Fibroblast of lung (primary cell): ENCODE results near the gene CCNH. TPM values are rescaled to one million over a fixed set of nuclear protein-coding genes. Genes with fewer than 3 reads are reported as not detected.

Experiments used
- DNase-seq, 2 donors: peaks; one replicate each; pipeline versions ENCODE4 v3.0.0 to v3.0.0-alpha.2; 2010; ENCODE audit warnings: low read depth in 2 of 2
- H2AFZ ChIP-seq: 2 replicates; pipeline ENCODE4 v1.5.1; 2012; ENCODE audit warnings: low read length, control low read depth, inconsistent platforms
- H3K27ac ChIP-seq: 2 replicates; pipeline ENCODE4 v1.5.1; 2011; ENCODE audit warnings: low read length, control low read depth; ENCODE audit not compliant: insufficient read depth
- H3K27me3 ChIP-seq: 2 replicates; pipeline ENCODE4 v1.5.1; 2011; ENCODE audit warnings: mild to moderate bottlenecking, low read length; ENCODE audit not compliant: control insufficient read depth, insufficient read depth
- H3K36me3 ChIP-seq: 2 replicates; pipeline ENCODE4 v1.5.1; 2011; ENCODE audit warnings: low read length; ENCODE audit not compliant: control insufficient read depth, insufficient read depth
- H3K4me1 ChIP-seq: 2 replicates; pipeline ENCODE4 v1.5.1; 2011; ENCODE audit warnings: low read length; ENCODE audit not compliant: control insufficient read depth, insufficient read depth; ENCODE audit errors: extremely low read depth
- H3K4me2 ChIP-seq: 2 replicates; pipeline ENCODE4 v1.5.1; 2011; ENCODE audit warnings: low read length, control low read depth; ENCODE audit not compliant: insufficient read depth; ENCODE audit errors: extremely low read depth
- H3K4me3 ChIP-seq, 4 experiments: fragments of 200-600 bp in 1 of 4; sonication (generic) in 1 of 4; replicated peaks in 1 of 4; 2 replicates each; pipeline ENCODE4 v1.5.1; 2011 to 2016; ENCODE audit warnings: low read length in 4 of 4, low read depth in 3 of 4, mild to moderate bottlenecking in 3 of 4, control low read depth in 2 of 4, inconsistent platforms in 1 of 4, mixed read lengths in 1 of 4; ENCODE audit not compliant: insufficient read depth in 1 of 4; ENCODE audit errors: control extremely low read depth in 1 of 4
- H3K79me2 ChIP-seq: 2 replicates; pipeline ENCODE4 v1.5.1; 2012; ENCODE audit warnings: mild to moderate bottlenecking, low read length, inconsistent platforms; ENCODE audit not compliant: control insufficient read depth, insufficient read depth
- H3K9ac ChIP-seq: 2 replicates; pipeline ENCODE4 v1.5.1; 2011; ENCODE audit warnings: mild to moderate bottlenecking, low read length, control low read depth; ENCODE audit not compliant: insufficient read depth
- H3K9me3 ChIP-seq: 2 replicates; pipeline ENCODE4 v1.5.1; 2012; ENCODE audit warnings: low read depth, low read length; ENCODE audit not compliant: control insufficient read depth, insufficient read depth
- H4K20me1 ChIP-seq: 2 replicates; pipeline ENCODE4 v1.5.1; 2011; ENCODE audit warnings: low read length; ENCODE audit not compliant: control insufficient read depth, insufficient read depth; ENCODE audit errors: extremely low read depth
- EZH2 ChIP-seq: IDR thresholded peaks from 2 replicates; pipeline ENCODE4 v1.5.1; 2012; ENCODE audit warnings: low read length, control low read depth, mild to moderate bottlenecking; ENCODE audit errors: missing control alignments
- polyA plus RNA-seq, 2 donors: library from polyadenylated mRNA; depleted of rRNA in 1 of 2; stranded (reverse) in 1 of 2; unstranded in 1 of 2; fragments of >200 nt; gene quantifications; 2 replicates each; pipeline ENCODE4 v1.2.1, GENCODE V29; 2011 to 2012; ENCODE audit warnings: missing spikeins in 1 of 2
- total RNA-seq: library from RNA; depleted of rRNA; stranded (reverse); fragments of >200 nt; gene quantifications from 2 replicates; pipeline ENCODE4 v1.2.1, GENCODE V29; 2014
- TF ChIP-seq, protein P1 (sequence below), 2 donors: IDR thresholded peaks in 1 of 2; conservative IDR thresholded peaks in 1 of 2; 1 replicate in 1 of 2; 2 replicates in 1 of 2; pipeline ENCODE4 v1.5.1; 2011 to 2012; ENCODE audit warnings: low read length in 2 of 2, control low read depth in 1 of 2, inconsistent platforms in 1 of 2, low read depth in 1 of 2, mild to moderate bottlenecking in 1 of 2

The CCNH gene
- total and polyA plus RNA-seq, 2 donors (not counting 1 experiment from before 2014, with no cell fraction given), result 77.6 to 98.7 TPM

DNA sequence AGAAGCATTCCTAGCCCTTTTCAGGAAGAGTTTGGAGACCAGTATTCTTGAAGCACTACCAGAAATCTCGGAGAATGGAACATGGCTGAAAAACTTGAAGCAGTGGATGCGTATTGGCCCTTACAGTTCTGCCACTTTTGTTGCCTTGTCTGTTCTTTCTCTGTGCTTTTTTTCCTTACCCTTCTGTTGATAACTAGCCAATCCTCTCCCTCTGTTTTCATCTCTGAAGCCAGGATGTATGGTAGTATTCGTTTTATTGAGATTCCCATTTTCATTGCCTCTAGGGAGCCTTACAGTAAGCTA, 564 bp upstream of the CCNH start:
- Histone ChIP-seq H3K79me2 (peaks cover 25% of the 10 kb centered on the region), H3K9me3 (no peaks in the 10 kb centered on the region), H3K27me3 (no peaks in the 10 kb centered on the region), H2AFZ (peak overlapping the region; percentile 68), H3K36me3 (peaks cover 4% of the 10 kb centered on the region), H3K27ac (peak overlapping the region; percentile 100), H3K4me3 (peak overlapping the region; percentile 2 to 96 (median 44)), H3K4me1 (peaks cover 6% of the 10 kb centered on the region), H3K9ac (no peak overlapping the region), H4K20me1 (no peaks in the 10 kb centered on the region), H3K4me2 (peak overlapping the region; percentile 71)
- DNase-seq, result peak in 1 of 2 donors; percentile 20
- TF ChIP-seq EZH2, result no peak
- TF ChIP-seq, protein P1, sequence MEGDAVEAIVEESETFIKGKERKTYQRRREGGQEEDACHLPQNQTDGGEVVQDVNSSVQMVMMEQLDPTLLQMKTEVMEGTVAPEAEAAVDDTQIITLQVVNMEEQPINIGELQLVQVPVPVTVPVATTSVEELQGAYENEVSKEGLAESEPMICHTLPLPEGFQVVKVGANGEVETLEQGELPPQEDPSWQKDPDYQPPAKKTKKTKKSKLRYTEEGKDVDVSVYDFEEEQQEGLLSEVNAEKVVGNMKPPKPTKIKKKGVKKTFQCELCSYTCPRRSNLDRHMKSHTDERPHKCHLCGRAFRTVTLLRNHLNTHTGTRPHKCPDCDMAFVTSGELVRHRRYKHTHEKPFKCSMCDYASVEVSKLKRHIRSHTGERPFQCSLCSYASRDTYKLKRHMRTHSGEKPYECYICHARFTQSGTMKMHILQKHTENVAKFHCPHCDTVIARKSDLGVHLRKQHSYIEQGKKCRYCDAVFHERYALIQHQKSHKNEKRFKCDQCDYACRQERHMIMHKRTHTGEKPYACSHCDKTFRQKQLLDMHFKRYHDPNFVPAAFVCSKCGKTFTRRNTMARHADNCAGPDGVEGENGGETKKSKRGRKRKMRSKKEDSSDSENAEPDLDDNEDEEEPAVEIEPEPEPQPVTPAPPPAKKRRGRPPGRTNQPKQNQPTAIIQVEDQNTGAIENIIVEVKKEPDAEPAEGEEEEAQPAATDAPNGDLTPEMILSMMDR (conservative IDR thresholded peaks at IDR 0.05 in 1 of 2, IDR thresholded peaks at IDR 0.05 in 1 of 2; ENCODE audit: low read depth in 1 of 2, low read length in 2 of 2), result no peak

DNA sequence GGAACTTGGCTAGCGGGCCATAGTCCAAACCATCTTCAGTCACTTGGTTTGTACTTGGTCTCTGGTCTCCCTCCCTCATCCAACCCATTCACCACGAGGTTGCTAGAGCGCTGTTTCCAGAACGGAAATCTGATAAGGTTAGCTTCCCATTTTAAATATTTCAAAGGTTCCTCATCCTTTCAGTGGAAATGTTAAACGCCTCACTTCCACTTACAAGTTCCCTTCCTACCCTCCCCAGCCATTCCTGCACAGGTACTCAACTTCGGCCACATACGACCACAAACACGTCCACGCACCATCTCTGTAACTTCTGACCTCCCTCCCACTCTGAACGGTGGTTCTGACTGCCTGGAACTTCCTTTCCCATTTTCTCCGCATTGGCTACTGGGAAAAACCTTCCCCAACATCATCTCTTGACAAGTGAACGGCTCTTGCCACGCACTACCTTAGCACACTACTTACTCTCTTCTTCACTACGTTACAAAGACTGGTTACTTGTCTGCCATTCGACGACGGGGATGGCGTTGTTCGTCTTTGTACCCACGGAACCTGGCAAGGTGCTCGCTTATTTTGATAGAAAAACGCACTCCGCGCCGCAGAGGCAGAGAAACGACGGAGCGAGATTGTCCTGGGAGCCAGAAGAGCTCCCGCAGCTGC, 629 bp downstream of the CCNH start:
- Histone ChIP-seq H3K9ac (peak overlapping the region; percentile 94), H3K9me3 (no peaks in the 10 kb centered on the region), H3K79me2 (peaks cover 26% of the 10 kb centered on the region), H3K27me3 (no peaks in the 10 kb centered on the region), H4K20me1 (no peaks in the 10 kb centered on the region), H3K4me1 (peaks cover 6% of the 10 kb centered on the region), H2AFZ (peak overlapping the region; percentile 61), H3K4me3 (peak overlapping the region; percentile 75 to 96 (median 92)), H3K27ac (peak overlapping the region; percentile 100), H3K36me3 (peaks cover 8% of the 10 kb centered on the region), H3K4me2 (peak overlapping the region; percentile 91)
- TF ChIP-seq, protein P1 (conservative IDR thresholded peaks at IDR 0.05 in 1 of 2, IDR thresholded peaks at IDR 0.05 in 1 of 2; ENCODE audit: low read depth in 1 of 2, low read length in 2 of 2), result no peak
- TF ChIP-seq EZH2, result no peak
- DNase-seq, result peak; percentile 53 to 76

DNA sequence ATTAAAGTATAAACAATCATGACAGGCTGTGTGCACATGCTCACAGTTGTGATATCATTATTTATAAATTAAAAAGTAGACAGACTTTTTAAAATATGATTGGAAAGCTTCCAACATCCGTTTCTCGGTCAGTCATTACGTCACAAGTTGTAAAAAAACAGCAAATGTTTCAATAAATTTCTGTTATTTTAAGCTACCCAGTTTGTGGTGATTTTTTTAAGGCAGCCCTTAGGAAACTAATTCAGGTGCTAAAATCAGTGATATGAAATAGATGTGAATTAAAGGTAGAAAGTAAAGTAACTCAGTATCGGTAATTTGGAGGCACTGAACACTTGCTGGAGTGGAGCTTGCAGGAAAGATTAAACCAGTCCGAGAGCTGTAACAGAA, 1.2 kb downstream of the CCNH start:
- H3K27me3 ChIP-seq, result no peaks in the 10 kb centered on the region
- H3K9ac ChIP-seq, result peak overlapping the region; percentile 94
- no peaks in the 10 kb centered on the region for H4K20me1 ChIP-seq
- peaks cover 27% of the 10 kb centered on the region for H3K79me2 ChIP-seq
- peak overlapping the region; percentile 91 for H3K4me2 ChIP-seq
- no peak overlapping the region for H2AFZ ChIP-seq
- H3K36me3 ChIP-seq, result peaks cover 8% of the 10 kb centered on the region
- peaks cover 6% of the 10 kb centered on the region for H3K4me1 ChIP-seq
- peak overlapping the region; percentile 75 to 96 (median 92) for H3K4me3 ChIP-seq
- H3K27ac ChIP-seq, result peak overlapping the region; percentile 100
- no peak for TF ChIP-seq EZH2
- TF ChIP-seq, protein P1 (conservative IDR thresholded peaks at IDR 0.05 in 1 of 2, IDR thresholded peaks at IDR 0.05 in 1 of 2; ENCODE audit: low read depth in 1 of 2, low read length in 2 of 2), result no peak
- peak in 1 of 2 donors; percentile 36 for DNase-seq
- H3K9me3 ChIP-seq, result no peaks in the 10 kb centered on the region
